ENCODE results near the gene CYTH4. TPM values are rescaled to one million over a fixed set of nuclear protein-coding genes. Genes with fewer than 3 reads are reported as not detected.

The CYTH4 gene
- total and polyA plus RNA-seq, 10 of the 15 experiments (the other 5 are each of a cell fraction or from before 2014, with no cell fraction given), result 1.5 to 27.3 (median 16.9) TPM

DNA sequence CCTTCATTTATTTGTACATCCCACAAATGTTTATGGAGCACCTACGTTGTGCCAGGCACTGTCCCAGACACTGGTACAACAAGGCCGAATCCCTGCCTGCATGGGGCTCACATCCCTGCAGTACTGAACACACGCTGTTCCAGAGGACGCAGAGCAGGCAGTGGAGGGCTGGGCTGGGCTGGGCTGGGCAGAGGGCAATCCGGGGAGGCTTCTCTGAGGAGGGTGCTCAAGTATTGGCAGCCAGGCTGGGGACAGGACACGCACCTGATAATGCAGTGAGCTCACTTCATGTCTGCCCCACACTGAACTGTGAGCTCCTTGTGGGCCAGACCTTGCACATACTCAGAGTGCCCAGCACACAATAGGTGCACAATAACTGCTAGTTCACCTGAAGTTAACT, 34.1 kb downstream of the CYTH4 start:
- Histone ChIP-seq H3K9me3 (replicated peaks; ENCODE audit: control insufficient read depth, insufficient read depth, low read length) (no peaks in the 10 kb centered on the region), H3K36me3 (ENCODE audit: control insufficient read depth in 2 of 2, insufficient read depth in 2 of 2, low read length in 1 of 2) (peaks cover 0 to 5% of the 10 kb centered on the region in 2 experiments; a peak in 1 of 4 replicates), H3K4me3 (no peak overlapping the region), H3K9ac (ENCODE audit: control insufficient read depth, insufficient read depth, low read length) (no peak overlapping the region), H4K20me1 (ENCODE audit: control insufficient read depth, insufficient read depth) (no peaks in the 10 kb centered on the region), H3K79me2 (ENCODE audit: control insufficient read depth, insufficient read depth, low read length) (no peaks in the 10 kb centered on the region), H2AFZ (ENCODE audit: control insufficient read depth, low read depth, low read length) (no peak overlapping the region), H3K27ac (ENCODE audit: control insufficient read depth, insufficient read depth) (no peak overlapping the region), H3K4me1 (ENCODE audit: control insufficient read depth, insufficient read depth, low read length) (peaks cover 23% of the 10 kb centered on the region), H3K27me3 (replicated peaks in 1 of 2; ENCODE audit: control insufficient read depth in 2 of 2, insufficient read depth in 2 of 2, low read length in 1 of 2) (peaks cover 0 to 1% of the 10 kb centered on the region in 2 experiments; a peak in 1 of 4 replicates), H3K4me2 (ENCODE audit: control insufficient read depth, insufficient read depth) (no peak overlapping the region)
- WGBS (ENCODE audit: insufficient coverage, insufficient replicate concordance, low lambda C conversion rate, missing lambda C conversion rate), result 50% methylated on average over 6 of the region's 6 CpGs
- TF ChIP-seq JUNB (IDR thresholded peaks at IDR 0.05) (no peak), NR2C1 (IDR thresholded peaks at IDR 0.05) (no peak), BRCA1 (IDR thresholded peaks at IDR 0.05; ENCODE audit: low read depth, low read length) (no peak), POLR2AphosphoS5 (IDR thresholded peaks at IDR 0.05; ENCODE audit: low read length) (0 out of 2 replicates have a peak, but pooled peaks have one; percentile 24), SPI1 (IDR thresholded peaks at IDR 0.05; ENCODE audit: borderline replicate concordance, insufficient read depth, low read depth, low read length) (no peak), CEBPZ (IDR thresholded peaks at IDR 0.05; ENCODE audit: low read depth, low read length) (no peak), CHD4 (IDR thresholded peaks at IDR 0.05) (no peak), ZNF274 (IDR thresholded peaks at IDR 0.05; ENCODE audit: insufficient read depth, insufficient read length) (no peak), NR2F1 (conservative IDR thresholded peaks at IDR 0.05) (no peak), ATF2 (IDR thresholded peaks at IDR 0.05; ENCODE audit: low read length) (no peak), TAF1 (IDR thresholded peaks at IDR 0.05; ENCODE audit: borderline replicate concordance, low read depth, low read length) (no peak), POLR2AphosphoS2 (IDR thresholded peaks at IDR 0.05; ENCODE audit: low read depth, low read length) (peak; percentile 22; the same call in 1 of the 2 replicates)
- TF ChIP-seq, protein P1, sequence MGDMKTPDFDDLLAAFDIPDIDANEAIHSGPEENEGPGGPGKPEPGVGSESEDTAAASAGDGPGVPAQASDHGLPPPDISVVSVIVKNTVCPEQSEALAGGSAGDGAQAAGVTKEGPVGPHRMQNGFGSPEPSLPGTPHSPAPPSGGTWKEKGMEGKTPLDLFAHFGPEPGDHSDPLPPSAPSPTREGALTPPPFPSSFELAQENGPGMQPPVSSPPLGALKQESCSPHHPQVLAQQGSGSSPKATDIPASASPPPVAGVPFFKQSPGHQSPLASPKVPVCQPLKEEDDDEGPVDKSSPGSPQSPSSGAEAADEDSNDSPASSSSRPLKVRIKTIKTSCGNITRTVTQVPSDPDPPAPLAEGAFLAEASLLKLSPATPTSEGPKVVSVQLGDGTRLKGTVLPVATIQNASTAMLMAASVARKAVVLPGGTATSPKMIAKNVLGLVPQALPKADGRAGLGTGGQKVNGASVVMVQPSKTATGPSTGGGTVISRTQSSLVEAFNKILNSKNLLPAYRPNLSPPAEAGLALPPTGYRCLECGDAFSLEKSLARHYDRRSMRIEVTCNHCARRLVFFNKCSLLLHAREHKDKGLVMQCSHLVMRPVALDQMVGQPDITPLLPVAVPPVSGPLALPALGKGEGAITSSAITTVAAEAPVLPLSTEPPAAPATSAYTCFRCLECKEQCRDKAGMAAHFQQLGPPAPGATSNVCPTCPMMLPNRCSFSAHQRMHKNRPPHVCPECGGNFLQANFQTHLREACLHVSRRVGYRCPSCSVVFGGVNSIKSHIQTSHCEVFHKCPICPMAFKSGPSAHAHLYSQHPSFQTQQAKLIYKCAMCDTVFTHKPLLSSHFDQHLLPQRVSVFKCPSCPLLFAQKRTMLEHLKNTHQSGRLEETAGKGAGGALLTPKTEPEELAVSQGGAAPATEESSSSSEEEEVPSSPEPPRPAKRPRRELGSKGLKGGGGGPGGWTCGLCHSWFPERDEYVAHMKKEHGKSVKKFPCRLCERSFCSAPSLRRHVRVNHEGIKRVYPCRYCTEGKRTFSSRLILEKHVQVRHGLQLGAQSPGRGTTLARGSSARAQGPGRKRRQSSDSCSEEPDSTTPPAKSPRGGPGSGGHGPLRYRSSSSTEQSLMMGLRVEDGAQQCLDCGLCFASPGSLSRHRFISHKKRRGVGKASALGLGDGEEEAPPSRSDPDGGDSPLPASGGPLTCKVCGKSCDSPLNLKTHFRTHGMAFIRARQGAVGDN (IDR thresholded peaks at IDR 0.05), result no peak
- in situ Hi-C loops (cut with MboI) (loop anchor here (5.0 kb wide), 1 partner anchor 141 kb away; no protein-coding TSS in a partner anchor), intact Hi-C loops (cut with micrococcal nuclease; ENCODE audit: unreplicated experiment) (loop anchor here (1.0 to 10.0 kb wide), 4 partner anchors 50 to 248 kb away; partner anchors contain the start of gene CDC42EP1)
- POLR2A ChIA-PET, result interaction anchor here (0.8 kb wide), 1 partner anchor 274 kb away, joined by 4 read pairs; no protein-coding TSS in a partner anchor
- RAD21 ChIA-PET (ENCODE audit: unreplicated experiment), result interaction anchor here (0.6 to 5.7 kb wide), 13 partner anchors 14 to 276 kb away, joined by 3 to 44 read pairs (median 5); no protein-coding TSS in a partner anchor
- FAIRE-seq, result no peak
- ATAC-seq, result peak; percentile 9
- CTCF ChIA-PET, result interaction anchor here (0.6 to 10.1 kb wide), 27 partner anchors 15 to 276 kb away, joined by 3 to 181 read pairs (median 4); partner anchors contain the start of genes CYTH4 and MFNG
- BruUV-seq (replicated peaks), result no TSS peak
- SMC1A ChIA-PET (ENCODE audit: uncharacterized antibody, unreplicated experiment), result interaction anchor here (0.6 to 7.5 kb wide), 17 partner anchors 15 to 276 kb away, joined by 3 to 65 read pairs (median 4); partner anchors contain the start of gene ELFN2
- no peak for DNase-seq (ENCODE audit: low read depth, low spot score)

Data from GM12878 (cell line).